Loucy (cell line): ENCODE measurements around the gene HMOX2.

Experiments
- EZH2phosphoT487 ChIP-seq: fragments of 200-600 bp; IDR thresholded peaks from 2 replicates; pipeline ENCODE4 v1.6.1; 2018; ENCODE audit warnings: antibody characterized with exemption, mild to moderate bottlenecking, moderate library complexity, borderline replicate concordance
- TF ChIP-seq, protein P1 (sequence below): fragments of 200-600 bp; sonication (generic); conservative IDR thresholded peaks from 2 replicates; pipeline ENCODE4 v1.5.1; 2014; ENCODE audit warnings: mild to moderate bottlenecking, antibody characterized with exemption, low read length

DNA sequence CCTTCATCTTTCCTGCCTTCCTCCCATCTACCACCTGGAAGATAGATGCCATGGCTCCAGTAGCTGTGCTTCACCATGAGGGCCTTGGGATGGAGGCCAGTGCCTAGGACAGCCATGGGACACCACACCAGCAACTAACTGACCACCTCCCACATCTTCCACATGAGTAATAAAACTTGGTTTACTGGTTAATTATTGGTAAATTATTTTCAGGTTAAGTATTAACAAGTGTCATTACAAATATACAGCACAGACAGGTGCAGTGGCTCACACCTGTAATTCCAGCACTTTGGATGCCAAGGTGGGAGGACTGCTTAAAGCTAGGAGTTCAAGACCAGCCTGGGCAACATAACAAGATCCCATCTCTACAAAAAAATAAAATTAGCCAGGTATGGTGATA, 48.4 kb downstream of the HMOX2 start:
- TF ChIP-seq EZH2phosphoT487, result no peak
- TF ChIP-seq, protein P1, sequence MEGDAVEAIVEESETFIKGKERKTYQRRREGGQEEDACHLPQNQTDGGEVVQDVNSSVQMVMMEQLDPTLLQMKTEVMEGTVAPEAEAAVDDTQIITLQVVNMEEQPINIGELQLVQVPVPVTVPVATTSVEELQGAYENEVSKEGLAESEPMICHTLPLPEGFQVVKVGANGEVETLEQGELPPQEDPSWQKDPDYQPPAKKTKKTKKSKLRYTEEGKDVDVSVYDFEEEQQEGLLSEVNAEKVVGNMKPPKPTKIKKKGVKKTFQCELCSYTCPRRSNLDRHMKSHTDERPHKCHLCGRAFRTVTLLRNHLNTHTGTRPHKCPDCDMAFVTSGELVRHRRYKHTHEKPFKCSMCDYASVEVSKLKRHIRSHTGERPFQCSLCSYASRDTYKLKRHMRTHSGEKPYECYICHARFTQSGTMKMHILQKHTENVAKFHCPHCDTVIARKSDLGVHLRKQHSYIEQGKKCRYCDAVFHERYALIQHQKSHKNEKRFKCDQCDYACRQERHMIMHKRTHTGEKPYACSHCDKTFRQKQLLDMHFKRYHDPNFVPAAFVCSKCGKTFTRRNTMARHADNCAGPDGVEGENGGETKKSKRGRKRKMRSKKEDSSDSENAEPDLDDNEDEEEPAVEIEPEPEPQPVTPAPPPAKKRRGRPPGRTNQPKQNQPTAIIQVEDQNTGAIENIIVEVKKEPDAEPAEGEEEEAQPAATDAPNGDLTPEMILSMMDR, result no peak
